ENCODE results near the gene ASTN2.

ASTN2 gene

GRCh38 chr9:116497095-116497890 is 917.6 kb downstream of the ASTN2 start:
- DNase-seq: no peak

GRCh38 chr9:116496167-116496566 is 918.7 kb downstream of the ASTN2 start:
- DNase-seq: no peak

GRCh38 chr9:116495725-116496124 is 919.1 kb downstream of the ASTN2 start:
- DNase-seq: no peak

- peak in 1 of 5 experiments; percentile 30 for DNase-seq
Observed at GRCh38 chr9:116494815-116495634, 919.8 kb downstream of the ASTN2 start.

- no peak for DNase-seq
Observed at GRCh38 chr9:116493183-116493860, 921.5 kb downstream of the ASTN2 start.

GRCh38 chr9:116491659-116492058 is 923.2 kb downstream of the ASTN2 start:
- no peak for DNase-seq

- DNase-seq: peak in 1 of 5 experiments; percentile 4
Observed at GRCh38 chr9:116491219-116491618, 923.6 kb downstream of the ASTN2 start.

- no peak for DNase-seq
Observed at GRCh38 chr9:116490321-116490720, 924.5 kb downstream of the ASTN2 start.

- DNase-seq: no peak
Observed at GRCh38 chr9:116488373-116488772, 926.5 kb downstream of the ASTN2 start.

- DNase-seq: no peak
Observed at GRCh38 chr9:116484492-116485061, 930.3 kb downstream of the ASTN2 start.

- DNase-seq: no peak
Observed at GRCh38 chr9:116483622-116484491, 931.0 kb downstream of the ASTN2 start.

GRCh38 chr9:116482740-116483139 is 932.1 kb downstream of the ASTN2 start:
- no peak for DNase-seq

GRCh38 chr9:116480700-116481099 is 934.2 kb downstream of the ASTN2 start:
- no peak for DNase-seq

GRCh38 chr9:116479967-116480366 is 934.9 kb downstream of the ASTN2 start:
- no peak for DNase-seq

GRCh38 chr9:116479056-116479544 is 935.8 kb downstream of the ASTN2 start:
- DNase-seq: no peak

GRCh38 chr9:116477584-116478141 is 937.2 kb downstream of the ASTN2 start:
- no peak for DNase-seq

- DNase-seq: no peak
Observed at GRCh38 chr9:116476935-116477381, 937.9 kb downstream of the ASTN2 start.

GRCh38 chr9:116476002-116476401 is 938.9 kb downstream of the ASTN2 start:
- no peak for DNase-seq

GRCh38 chr9:116475201-116475600 is 939.7 kb downstream of the ASTN2 start:
- no peak for DNase-seq

GRCh38 chr9:116471944-116472506 is 942.8 kb downstream of the ASTN2 start:
- no peak for DNase-seq

All from T-helper 2 cell (primary cell).